Measurements from ENCODE around the gene NCEH1.
"Not testable (repeated sequence)": the region's sequence is repeated elsewhere in the genome, so short reads cannot be mapped to it uniquely, and the experiment has no call there.

Gene NCEH1

DNA sequence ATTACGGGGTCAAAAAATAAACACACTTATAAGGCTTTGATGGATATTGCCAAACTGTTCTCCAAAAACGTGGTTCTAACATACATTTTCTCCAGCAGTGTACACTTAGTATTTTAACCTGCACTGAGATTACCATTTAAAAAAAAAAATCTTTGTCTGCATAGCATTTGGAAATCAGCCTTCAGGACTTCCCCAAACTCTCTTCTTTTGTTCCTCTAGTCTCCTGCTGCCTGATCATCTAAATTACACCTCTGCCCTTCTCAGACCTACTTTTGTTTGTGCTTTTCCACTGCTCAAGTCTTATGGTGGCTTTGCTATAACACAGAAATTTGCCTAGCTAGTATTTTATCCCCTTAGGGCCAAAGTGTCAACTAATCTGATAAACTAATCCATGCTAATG is 3.8 kb downstream of the NCEH1 start:
- peak; percentile 14 for DNase-seq

DNA sequence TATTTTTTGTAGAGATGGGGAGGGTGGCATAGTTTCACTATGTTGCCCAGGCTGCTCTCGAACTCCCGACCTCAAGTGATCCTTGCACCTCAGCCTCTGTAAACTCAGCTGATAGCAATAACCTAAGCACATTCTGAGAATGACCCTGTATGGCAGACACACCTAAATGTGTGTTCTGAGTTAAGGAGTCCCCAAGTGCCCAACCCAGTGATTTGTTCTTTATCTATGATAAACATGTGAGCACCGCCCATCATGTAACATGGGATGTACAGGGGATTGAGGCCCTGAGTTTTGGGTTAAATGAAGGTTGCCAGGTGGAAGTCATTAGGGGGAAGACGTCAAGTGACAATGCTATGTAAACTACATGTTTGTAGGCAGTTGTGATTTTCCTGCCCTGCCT is 5.7 kb downstream of the NCEH1 start:
- DNase-seq, result no peak

DNA sequence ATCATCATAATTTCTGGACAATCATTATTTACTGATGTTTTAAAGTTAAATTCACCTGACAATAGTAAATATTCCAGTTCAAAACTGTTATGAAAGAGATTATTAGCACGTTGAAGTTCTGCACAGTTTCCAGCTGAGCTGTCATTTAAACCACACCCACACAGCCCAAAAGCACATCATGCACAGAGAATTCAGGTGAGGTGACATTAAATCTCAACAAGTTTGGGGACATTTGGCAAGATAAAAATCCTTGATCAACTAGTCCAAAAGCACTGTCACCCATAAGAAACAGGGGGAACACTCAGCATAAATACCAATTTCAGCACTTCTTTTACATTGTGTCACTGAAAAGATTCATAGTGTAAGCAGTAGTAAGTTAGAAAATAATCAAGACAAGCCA is 6.9 kb downstream of the NCEH1 start:
- DNase-seq, result no peak

DNA sequence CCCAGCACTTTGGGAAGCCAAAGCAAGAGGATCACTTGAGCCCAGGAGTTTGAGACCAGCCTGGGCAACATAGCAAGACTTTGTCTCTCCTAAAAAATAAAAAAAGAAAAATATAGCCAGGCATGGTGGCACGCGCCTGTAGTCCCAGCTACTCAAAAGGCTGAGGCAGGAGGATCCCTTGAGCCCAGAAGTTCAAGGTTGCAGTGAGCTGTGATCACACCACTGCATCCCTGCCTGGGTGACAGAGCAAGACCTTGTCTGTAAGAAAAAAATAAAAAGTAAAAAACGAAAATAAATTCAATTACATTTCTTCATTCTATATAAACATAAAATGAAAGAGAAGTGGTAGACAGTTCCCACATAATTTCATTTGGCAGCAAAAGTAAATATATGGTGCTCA is 8.1 kb downstream of the NCEH1 start:
- not testable (repeated sequence) for DNase-seq

DNA sequence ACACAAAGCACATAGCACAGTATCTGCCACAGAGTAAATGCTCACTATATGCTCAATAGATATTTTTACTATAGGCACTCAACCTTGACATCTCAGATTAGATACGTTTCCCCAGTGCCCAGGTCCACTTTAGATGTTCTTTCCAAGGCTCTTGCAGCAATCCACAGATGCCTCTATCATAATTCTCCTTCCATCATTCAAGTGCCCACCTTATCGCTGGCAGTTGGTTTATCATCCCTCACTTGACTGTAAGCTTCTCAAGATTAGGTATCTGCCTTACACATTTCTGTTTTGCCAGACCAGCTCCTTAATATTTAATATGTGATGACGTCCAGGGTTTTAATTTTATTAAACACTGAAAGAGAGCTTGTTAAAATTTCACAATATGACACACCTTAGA is 8.6 kb downstream of the NCEH1 start:
- DNase-seq, result no peak

DNA sequence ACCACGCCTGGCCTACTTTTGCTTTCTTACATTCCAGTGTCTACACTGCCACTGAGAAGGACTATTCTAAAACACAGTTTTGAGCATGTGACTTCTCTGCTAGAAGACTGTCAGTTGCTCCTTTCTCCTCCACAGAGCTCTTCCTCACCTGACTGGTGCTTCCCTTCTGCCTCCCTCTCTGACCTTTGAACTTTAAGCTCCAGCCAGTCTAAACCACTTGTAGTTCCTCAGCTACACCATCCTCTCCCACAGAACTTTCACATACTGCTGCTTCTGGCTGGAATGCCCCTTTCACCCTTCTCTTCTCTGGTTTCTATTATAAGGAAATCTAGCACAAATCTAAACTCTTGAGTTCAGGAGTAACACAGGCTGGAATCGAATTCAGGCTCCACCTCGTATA is 9.1 kb downstream of the NCEH1 start:
- no peak for DNase-seq

DNA sequence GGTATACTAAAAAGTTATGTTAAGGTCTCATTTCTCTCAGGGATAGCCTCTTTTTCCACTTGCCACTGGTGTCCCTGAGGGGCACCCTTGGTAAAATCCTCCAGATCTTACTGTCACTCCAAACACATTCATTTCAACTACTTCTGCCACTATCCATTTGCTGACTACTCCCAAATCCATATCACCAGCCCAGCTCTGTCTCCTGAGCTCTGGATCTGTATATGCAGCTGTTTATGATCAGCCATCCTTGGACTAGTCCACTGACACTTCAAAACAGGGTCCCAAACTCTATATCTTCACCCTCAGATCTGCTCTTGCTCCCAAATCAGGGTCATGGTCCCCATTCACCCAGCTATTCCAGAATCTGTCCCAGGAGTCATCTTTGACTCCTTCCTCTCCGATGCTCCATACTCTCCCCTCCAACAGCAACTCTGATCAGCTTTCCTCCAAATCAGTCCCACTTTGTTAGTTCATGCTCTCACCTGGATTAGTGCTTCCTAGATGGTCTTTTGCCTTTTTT is 9.9 kb downstream of the NCEH1 start:
- no peak for DNase-seq

DNA sequence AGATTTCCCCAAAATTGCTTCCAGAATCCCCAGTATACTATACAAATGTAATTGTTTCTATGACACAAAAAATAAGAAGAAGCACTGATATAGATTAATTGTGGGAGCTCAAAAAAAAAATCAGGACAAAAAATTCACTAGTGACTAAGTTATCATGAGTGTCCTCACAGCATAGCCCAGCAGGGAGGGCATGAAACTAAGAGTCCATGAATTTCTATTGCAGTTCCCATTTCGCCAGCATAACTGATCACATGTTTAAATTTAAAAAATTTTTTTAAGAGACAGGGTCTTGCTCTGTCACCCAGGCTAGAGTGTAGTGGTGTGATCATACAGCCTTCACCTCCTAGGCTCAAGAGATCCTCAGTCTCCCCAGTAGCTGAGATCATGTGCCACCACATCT is 10.6 kb downstream of the NCEH1 start:
- no peak for DNase-seq

DNA sequence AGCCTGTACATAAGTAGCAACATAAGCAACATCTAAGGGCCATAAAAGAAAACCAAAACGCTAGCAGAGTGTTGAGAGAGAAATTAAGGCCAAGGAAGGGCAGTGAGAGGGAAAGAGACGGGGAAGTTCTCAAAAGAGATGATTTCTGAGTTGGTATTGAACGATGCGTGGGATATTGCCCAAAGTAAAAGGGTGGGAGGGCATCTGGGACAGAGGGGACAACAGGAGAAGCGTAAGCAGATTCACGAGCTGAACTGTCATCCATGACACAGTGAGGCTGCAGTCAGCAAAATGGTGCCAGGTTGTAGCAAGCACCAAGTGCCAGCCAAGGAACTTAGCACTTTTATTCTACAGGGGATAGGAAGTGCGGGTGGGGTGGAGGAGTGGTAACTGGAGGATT is 11.8 kb downstream of the NCEH1 start:
- no peak for DNase-seq

DNA sequence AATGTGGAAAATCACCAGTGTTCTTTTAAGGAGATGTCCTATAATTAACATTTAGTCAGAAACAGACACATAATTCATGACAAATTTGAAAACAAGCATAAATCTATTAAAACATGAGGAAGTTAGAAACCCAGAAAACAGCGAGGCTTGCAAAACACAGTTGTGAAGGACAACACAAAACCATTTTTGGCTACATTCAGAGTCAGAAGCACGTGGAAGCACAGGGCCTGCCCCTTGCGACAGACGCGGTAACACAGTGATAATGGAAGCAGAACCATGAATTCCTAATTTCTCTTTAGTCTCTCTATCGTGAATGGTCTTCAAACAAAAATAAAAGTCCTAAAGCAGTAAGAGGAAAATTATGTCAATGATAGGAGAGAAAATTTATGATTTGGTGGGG is 12.2 kb downstream of the NCEH1 start:
- DNase-seq, result no peak

DNA sequence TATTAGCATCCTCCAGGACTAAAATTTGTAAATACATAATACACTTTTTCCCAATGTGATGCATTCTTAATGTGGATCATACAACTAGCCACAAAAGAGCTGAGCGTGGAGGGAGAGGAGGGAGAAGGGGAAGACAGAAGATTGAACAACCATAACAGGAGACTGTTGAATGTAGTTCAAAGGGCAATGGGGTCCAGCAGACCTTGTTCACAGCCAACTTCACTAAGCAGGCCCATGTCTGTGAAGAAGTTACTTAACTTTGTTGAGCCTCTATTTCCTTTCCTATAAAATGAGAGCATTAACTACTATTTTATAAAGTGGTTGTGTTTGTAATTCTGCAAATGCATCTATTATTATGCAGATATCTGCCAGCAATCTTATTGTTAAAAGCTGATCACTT is 13.3 kb downstream of the NCEH1 start:
- no peak for DNase-seq

DNA sequence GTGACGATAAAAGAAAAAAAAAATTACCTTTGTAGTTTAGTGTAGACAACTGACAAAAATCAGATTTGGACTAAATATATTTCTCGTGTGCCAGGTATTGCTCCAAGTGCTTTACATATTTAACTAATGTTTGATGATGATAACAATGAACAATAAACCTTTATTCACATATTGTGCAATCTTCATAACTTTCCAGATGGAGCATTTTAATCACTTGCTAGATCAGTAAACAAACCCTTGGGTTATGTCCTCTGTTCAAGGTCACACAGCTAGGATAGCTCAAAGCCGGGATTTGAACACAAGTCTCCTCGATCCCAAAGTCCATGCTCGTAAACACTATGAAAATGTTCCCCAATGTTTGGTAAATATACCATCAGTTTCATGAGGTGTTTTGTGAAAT is 14.5 kb downstream of the NCEH1 start:
- DNase-seq, result no peak

DNA sequence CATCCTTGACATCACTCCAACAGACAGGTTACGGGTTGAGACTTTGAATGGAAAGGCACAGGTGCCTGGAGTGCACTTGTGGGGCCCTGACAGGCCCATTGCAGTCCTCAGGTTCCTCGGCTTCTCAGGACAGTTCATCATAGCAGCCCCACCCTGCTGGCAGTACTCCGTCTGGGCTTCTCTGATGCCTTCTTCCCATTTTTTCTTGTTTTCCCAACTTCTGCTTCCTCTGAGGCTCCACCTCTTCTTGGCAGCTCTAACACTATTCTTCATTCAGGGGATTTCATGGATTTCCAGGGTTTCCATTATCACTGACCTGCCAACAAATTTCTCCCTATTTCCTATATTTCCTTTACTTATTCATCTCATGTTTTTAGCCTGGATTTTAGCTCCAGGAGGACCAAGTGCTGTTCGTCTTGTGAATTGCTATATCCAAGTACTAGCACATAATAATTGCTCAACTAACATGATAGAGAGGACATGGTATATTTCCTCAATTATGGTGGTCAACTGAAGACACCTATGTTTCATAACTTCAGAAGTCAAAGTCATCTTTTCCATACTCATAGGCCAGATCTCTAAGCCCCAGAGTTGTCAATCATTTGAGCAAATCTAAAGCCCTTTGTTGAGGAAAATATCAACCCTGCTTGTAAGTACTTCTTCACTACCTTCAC is 16.2 kb downstream of the NCEH1 start:
- DNase-seq, result no peak

DNA sequence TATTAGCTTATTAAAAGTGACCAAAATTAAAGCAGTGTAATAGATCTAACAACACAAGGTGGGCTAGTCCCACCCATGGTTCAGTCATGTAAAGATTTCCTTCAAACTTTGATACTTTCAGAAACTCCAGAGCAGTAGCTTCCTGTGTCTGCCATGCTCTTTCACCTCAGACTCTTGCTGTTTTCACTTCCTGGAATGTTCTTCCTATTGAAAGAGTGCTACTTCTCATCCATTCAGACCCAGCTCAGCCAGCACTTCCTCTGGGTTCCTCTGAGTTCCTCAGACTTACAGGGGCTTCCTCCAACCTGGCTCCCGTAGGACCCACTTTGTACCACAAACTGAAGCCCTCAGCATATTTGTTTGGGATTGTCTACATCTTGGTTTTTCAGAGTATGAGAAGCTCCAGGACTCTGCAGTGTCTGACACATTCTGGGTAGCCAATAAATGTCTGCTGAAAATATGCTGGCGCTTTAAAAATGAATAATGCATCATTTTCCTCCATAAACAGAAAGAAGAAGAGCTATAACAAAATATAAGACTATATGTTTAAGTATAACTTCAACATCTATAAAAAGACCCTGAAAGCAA is 18.0 kb downstream of the NCEH1 start:
- no peak for DNase-seq

DNA sequence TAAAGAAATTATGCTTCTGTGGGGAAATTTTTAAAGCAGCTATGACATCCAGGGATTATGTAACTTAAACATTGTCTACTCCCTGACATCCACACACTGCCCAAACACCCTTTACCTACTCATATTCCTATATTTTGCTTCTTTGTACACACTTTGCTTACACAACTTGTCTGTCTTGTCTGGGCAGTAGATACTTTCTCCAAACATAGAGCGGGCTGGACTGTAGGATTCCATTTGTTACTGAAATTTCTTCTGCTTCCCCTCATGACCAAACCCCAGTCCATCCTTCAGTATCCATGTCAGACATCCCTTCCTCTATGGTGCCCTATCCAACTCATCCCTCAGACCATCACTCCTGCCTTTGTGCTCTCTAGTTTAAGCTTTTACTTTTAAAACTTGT is 19.9 kb downstream of the NCEH1 start:
- DNase-seq, result no peak

DNA sequence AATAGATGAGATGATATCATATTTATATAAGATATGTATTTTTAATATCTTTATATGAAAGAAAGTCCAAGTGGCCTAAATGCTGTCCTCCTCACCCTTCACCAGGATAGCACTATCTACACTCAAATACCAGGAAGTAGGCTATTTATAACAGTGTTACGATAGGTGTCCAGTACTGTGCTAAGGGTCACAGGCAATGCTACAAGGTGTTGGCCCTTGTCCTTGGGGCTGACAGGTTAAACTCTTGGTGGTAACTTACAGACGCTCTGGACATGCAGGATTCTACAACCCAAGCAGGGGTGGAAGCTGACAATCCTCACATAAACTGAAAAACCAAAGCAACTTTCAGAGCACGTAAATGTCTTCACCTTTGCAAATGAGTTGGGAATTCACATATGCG is 22.3 kb downstream of the NCEH1 start:
- DNase-seq, result no peak

DNA sequence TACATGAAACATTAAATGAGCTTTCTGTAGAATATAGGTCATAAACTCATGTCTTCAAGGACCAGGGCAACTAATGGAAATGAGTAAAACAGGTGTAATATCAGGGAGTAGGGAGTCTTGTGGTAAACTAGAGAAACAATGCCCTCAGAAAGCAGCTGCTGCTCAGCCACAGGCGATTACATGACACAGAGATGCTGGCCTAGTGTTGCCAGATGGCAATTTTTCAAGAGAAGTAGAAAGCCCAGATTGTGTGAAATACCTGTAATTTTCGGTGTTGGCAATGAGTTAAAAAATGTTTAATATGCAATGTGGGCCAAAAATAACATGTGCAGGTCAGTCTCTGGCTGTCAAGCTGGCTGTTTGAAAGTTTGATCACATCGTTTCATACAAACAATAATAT is 23.4 kb downstream of the NCEH1 start:
- DNase-seq, result no peak

DNA sequence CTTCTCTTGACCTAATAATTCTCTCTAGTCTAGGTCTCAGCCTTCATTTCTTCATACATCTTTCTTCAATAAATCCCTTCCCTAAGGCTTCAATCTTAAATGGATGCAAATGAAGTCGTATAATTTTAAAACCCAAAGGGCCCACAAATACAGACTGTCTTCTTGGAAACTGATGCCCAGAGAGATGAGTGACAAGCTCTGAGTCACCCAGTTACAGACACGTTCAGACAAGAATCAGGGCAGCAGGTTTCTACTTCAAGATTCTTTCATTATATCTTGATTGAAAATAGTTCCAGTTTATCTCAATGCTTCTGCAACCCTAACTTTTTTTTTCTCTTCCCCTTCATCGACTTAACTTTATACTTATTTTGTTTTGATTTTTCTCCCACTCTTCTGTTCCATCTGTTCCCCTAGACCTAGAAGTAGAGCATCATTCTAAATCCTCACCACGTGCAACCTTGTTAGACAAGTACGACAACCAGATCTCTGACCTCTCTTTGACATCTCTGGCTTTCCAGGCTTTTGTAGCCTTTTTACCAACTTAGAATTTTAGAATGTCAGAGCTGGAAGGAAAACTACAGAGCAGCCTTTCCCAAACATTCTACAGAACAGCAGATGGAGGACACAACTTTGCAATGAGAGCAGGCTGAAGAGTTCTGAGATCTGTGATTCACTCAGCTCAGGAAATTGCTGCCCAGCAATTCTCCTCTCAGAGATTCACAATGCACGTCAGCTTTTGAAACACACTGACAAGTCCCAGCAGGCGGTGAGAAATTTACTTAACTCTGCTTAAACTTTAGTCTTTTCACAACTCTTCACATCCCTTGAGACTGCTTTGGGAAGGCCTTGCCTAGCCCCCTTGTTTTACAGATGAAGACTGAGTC is 25.3 kb downstream of the NCEH1 start:
- DNase-seq, result no peak

DNA sequence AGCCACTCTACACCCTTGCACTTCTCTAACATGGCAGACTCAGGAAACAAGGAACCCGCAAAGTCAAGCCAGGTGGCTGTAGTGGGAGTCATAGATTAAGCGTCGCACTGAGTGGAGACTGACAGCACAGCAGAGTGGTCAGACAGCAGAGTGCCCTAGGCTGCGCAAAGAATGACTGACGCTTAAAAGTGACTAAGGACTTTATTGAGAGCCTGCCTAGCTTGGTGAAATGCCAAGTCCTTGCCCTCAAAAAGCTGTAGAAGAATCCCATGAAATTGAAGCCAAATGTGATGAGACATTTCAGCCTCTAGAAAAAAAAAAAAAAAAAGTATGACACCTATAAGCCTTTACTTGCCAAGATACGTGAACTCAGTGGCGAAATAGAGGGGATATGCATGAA is 30.2 kb downstream of the NCEH1 start:
- DNase-seq, result no peak

DNA sequence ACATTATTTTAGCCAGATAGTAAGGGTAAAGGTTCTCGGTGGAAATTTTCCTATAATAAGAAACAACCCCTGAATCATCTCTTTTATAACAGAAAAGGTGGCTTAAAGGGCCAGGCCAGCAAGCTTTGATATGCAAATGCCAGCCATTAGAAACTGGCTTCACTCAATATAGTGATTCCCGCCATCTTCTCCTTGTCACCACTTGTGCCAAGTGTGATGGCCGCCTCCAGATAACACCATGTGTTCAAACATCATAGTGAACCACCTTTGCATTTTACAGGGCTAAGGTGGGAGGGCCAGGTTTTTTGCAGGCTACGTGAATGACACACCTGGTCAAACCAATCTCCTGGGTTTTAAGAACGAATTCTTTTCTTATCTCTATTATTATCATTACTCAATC is 31.3 kb downstream of the NCEH1 start:
- DNase-seq, result no peak

DNA sequence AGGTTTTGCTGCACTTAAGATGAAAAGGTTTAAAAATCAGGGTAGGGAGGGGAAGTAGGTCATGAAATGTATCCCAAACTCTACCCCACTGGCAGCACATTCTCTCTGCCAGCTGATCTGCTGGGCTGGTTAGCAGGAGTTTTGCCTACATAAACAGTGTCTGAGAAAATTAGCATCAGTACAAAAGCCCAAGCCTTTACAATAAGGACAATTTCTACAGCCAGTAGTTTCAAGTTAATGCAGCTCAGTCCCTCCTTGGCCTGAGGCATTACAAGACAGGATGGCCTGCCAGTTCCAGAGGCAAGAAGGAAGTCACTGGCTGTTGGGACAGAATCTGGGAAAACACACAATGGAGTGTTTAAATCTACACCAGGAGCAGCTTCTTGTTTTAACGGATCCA is 32.8 kb downstream of the NCEH1 start:
- DNase-seq, result no peak

DNA sequence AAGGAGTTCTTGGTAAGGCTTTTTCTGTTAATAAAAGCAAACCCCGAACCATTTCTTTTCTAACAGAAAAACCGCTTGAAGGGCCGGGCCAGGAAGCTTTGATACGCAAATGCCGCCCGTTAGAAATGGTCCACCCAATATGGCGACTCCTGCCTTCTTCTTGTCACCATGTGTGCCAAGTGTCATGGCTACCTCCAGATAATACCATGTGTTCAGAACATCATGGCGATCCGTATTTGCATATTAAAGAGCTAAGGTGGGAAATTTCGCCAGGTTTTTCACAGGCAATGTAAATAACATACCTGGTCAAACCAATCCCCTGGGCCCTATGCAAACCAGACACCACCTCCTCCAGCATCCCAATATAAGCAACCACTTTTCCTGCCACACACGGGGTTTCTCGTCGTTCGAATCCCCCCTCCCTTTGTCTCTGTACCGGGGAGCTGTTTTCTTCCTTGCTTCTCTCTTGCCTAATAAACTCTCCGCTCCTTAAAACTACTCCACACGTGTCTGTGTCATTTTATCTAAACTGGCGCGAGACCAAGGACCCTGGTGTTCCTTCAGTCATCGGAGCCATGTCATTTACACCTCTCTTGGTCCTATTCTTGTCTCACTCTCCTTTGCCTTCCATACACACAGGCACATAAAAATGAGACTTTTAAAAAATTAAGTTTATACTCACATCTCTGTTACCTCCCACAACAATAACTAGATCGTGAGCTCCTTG is 34.5 kb downstream of the NCEH1 start:
- DNase-seq, result no peak

DNA sequence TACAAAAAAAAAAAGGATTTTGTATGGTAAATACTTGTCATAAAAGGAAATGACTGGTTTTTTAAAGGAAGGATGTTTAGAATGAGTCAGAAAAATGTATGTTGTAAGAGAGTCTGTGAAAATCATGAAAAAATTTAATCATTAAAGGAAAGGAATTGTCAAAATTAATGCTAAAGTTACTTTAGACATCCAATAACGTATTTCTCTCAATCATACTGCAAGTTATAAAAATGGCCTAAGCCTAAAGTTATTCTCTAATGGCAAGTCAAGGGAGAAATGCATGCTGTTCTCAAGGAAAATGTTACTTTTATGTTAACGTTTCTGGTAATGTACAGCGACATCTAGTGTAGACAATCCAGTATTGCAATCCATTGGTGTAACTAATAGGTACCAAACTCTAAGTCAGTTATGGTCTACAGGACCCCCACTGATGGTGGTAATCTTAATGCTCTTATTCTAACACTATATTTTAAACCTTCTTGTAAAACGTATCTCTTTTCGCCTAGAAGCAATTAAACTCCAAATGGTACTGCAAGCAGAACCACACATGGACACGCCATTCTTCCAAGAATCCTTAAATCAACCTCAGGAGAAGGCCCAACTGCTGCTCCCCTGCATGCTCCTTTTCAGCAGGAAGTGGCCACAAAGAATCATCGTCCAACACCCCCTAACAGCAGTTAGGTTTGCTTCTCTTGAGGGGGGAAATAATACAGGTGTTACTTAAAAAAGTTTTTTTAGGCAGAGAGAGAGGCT is 35.2 kb downstream of the NCEH1 start:
- DNase-seq, result peak; percentile 82

All from NCI-H82 (cell line).